ENCODE measurements around the gene ADAMTS4.

The ADAMTS4 gene

DNA sequence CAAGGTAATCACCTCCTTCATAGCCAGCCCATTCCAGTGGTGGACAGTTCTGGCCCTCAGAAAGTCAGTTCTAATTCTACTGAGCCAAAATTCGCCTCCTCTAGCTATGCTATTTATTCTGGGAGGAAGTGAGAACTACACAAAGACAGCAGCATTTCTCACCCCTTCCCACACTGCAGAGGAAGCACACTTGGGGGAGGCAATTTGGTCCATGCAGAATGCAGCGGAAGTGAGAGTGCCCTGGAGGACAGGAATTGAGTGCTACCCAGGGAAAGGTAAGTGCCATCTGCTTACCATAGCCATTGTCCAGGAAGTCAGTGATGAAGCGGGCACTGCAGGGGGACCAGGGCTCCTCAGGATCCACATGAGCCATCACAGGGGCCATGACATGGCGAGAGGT is 3.7 kb downstream of the ADAMTS4 start:
- TF ChIP-seq, protein P1, sequence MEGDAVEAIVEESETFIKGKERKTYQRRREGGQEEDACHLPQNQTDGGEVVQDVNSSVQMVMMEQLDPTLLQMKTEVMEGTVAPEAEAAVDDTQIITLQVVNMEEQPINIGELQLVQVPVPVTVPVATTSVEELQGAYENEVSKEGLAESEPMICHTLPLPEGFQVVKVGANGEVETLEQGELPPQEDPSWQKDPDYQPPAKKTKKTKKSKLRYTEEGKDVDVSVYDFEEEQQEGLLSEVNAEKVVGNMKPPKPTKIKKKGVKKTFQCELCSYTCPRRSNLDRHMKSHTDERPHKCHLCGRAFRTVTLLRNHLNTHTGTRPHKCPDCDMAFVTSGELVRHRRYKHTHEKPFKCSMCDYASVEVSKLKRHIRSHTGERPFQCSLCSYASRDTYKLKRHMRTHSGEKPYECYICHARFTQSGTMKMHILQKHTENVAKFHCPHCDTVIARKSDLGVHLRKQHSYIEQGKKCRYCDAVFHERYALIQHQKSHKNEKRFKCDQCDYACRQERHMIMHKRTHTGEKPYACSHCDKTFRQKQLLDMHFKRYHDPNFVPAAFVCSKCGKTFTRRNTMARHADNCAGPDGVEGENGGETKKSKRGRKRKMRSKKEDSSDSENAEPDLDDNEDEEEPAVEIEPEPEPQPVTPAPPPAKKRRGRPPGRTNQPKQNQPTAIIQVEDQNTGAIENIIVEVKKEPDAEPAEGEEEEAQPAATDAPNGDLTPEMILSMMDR (IDR thresholded peaks at IDR 0.05; ENCODE audit: unreplicated experiment in 3 of 3) = no peak
- H3K27me3 Mint-ChIP-seq (ENCODE audit: low read depth) = no peaks in the 10 kb centered on the region
- H3K36me3 Mint-ChIP-seq (ENCODE audit: low read depth) = peaks cover 3% of the 10 kb centered on the region

DNA sequence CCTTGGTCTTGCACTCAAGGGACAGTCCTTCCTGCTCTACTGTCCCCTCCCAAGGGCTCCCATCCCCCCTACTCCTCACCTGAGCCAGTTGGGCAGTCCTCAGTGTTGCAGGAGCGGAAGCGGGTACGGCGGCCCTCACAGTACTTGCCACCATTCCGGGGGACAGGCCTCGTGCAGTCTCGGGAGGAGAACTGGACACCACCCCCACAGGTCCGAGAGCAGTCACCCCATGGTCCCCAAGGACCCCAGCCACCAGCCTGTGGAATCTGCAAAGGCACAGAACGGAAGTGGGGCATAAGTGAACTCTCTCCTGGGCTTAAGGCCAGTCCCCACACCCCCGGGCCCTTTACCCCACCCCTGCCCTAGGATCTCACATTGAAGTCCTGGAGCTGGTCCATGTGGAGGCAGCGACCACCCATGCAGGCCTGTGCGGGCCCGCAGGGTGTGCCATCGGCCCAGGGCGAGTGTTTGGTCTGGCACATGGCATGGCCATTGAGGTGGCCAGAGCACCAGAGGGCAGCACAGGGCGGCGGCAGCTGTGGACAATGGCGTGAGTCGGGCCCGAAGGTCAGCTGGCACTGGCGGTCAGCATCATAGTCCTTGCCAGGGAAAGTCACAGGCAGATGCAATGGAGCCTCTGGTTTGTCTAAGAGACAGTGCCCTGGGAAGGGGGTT is 5.2 kb downstream of the ADAMTS4 start:
- peaks cover 3% of the 10 kb centered on the region for H3K36me3 Mint-ChIP-seq (ENCODE audit: low read depth)
- H3K4me1 Mint-ChIP-seq = peaks cover 27% of the 10 kb centered on the region
- H3K4me3 Mint-ChIP-seq = no peak overlapping the region
- no peaks in the 10 kb centered on the region for H3K27me3 Mint-ChIP-seq (ENCODE audit: low read depth)
- no peaks in the 10 kb centered on the region for H3K9me3 Mint-ChIP-seq
- TF ChIP-seq, protein P1 (IDR thresholded peaks at IDR 0.05; ENCODE audit: unreplicated experiment in 3 of 3) = no peak
- H3K27ac Mint-ChIP-seq = no peak overlapping the region

More for the DNA sequence above, 3.7 kb downstream of the ADAMTS4 start:
- Mint-ChIP-seq H3K9me3 (no peaks in the 10 kb centered on the region), H3K4me1 (peaks cover 42% of the 10 kb centered on the region), H3K4me3 (peak overlapping the region in 1 of 3 experiments; percentile 47), H3K27ac (peak overlapping the region; percentile 22 to 53 (median 53))

DNA sequence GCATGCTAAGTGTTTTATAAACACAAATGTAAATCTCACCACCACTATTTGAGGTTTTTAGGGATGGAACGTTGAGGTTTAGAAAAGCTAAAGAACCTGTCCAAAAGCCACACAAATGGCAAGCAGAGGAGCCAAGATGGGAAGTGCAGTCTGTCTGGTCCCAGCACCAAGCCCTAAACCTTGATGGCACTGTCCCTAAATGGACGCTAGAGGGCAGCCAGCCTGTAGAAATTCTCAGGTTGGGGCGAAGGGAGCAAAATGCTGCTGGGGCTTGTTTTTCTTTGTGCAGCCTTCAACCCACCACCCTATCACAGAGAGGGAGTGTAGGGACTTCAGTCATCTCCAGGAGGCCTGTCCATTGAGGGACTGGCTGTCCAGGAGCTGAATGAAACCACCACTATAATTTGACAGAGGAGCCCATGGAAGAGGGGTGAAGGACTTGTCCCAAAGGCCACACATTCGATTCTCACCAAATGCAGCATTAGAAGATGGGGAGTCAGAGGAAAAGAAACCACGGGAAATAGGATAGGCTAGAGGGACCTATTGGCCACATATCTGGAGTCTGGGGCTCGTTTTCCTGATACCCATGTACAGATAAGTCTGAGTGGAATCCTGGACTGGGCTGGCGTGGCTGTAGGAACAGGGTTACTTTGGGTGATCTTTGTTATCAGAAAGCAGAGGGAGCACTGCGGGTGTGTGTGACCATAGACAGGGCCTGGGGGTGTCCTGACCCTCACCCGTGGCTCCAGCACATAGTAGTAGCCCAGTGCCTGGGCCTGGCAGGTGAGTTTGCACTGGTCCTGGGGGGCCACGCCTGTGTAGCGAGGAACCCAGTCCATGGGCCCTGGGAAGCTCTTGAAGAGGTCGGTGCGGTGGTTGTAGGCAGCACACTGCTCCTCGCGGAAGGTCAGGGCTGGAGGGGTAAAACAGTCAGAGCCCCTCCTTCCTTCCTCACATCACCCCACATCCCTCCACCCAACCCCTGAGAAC is 6.1 kb downstream of the ADAMTS4 start:
- TF ChIP-seq, protein P1 (IDR thresholded peaks at IDR 0.05; ENCODE audit: unreplicated experiment in 3 of 3) = peak; percentile 83 to 89 (median 86)
- peaks cover 3% of the 10 kb centered on the region for H3K36me3 Mint-ChIP-seq (ENCODE audit: low read depth)
- peaks cover 22% of the 10 kb centered on the region for H3K4me1 Mint-ChIP-seq
- H3K27ac Mint-ChIP-seq = peak overlapping the region; percentile 42 to 71 (median 42)
- peak overlapping the region in 2 of 3 experiments; percentile 22 to 52 for H3K4me3 Mint-ChIP-seq
- H3K9me3 Mint-ChIP-seq = no peaks in the 10 kb centered on the region
- no peaks in the 10 kb centered on the region for H3K27me3 Mint-ChIP-seq (ENCODE audit: low read depth)

DNA sequence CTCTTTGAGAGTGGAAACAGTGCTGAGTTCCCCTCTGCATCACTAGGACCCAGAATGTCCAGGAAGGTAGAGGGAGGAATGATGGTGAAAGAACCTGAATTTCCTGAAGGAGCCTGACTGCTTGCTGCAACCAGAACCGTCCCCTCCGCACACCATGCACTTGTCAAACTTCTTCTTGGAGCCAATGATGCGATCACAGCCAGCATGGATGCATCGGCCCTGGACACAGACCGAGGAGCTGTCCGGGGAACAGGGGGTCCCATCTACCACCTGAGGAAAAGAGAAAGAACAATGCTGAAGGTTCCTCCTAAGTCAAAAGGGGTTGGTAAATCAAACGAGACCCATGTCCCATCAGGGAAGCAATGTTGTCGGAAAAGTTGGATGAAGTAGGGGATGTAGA is 6.9 kb downstream of the ADAMTS4 start:
- no peak overlapping the region for H3K27ac Mint-ChIP-seq
- no peaks in the 10 kb centered on the region for H3K27me3 Mint-ChIP-seq (ENCODE audit: low read depth)
- TF ChIP-seq, protein P1 (IDR thresholded peaks at IDR 0.05; ENCODE audit: unreplicated experiment in 3 of 3) = no peak
- peaks cover 3% of the 10 kb centered on the region for H3K36me3 Mint-ChIP-seq (ENCODE audit: low read depth)
- no peaks in the 10 kb centered on the region for H3K9me3 Mint-ChIP-seq
- no peak overlapping the region for H3K4me3 Mint-ChIP-seq
- peaks cover 14% of the 10 kb centered on the region for H3K4me1 Mint-ChIP-seq

DNA sequence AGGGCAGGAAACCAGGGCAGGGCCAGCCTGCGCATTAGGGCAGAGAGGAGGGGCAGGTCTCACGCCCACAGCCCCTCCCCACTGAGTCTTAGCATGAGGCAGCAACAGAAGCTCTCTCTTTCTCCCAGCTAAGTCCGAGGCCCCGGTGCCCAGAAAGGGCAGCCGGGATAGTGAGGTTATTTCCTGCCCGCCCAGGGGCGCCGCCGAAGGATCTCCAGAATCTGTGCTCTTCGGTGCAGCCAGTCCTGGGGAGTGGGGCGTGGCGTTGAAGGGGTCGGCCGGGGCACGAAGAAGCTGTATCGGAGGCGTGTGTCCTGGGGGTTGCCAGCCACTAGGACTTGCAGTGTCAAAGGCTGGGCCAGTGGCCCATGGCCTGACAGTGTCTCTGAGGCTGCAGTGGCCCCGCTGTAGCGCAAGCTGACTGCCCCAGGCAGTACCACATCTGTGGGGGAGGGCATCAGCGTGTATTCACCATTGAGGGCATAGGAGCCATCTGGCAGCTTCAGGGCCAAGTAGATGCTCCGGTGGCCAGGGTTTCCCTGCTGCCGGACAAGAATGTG is 7.8 kb downstream of the ADAMTS4 start:
- no peaks in the 10 kb centered on the region for H3K27me3 Mint-ChIP-seq (ENCODE audit: low read depth)
- H3K4me3 Mint-ChIP-seq = no peak overlapping the region
- H3K27ac Mint-ChIP-seq = no peak overlapping the region
- no peaks in the 10 kb centered on the region for H3K9me3 Mint-ChIP-seq
- peaks cover 11% of the 10 kb centered on the region for H3K4me1 Mint-ChIP-seq
- peaks cover 3% of the 10 kb centered on the region for H3K36me3 Mint-ChIP-seq (ENCODE audit: low read depth)
- TF ChIP-seq, protein P1 (IDR thresholded peaks at IDR 0.05; ENCODE audit: unreplicated experiment in 3 of 3) = no peak
